Left cardiac atrium (tissue), 4 donors: Measurements from ENCODE around the gene FAM174C. TPM values are rescaled to one million over a fixed set of nuclear protein-coding genes. Genes with fewer than 3 reads are reported as not detected.

ENCODE experiments used
- ATAC-seq, 2 donors: fragments of 200-7000 bp; cut with Tn5 transposase; one replicate each; pipeline ENCODE4 v1.9.1; 2020; ENCODE audit warnings: mild to moderate bottlenecking in 2 of 2, moderate library complexity in 2 of 2
- DNase-seq: peaks from one replicate; pipeline ENCODE4 v3.0.0-alpha.2; 2020
- intact Hi-C, 2 donors: fragments of 100-400 bp; cut with DNase I; formaldehyde crosslinking; loops; one replicate each; pipeline versions ENCODE4 v1.14.1 to v1.15.1; 2022 to 2023
- total RNA-seq, 2 donors: library from RNA; stranded (reverse); fragmentation: NEBNext Ultra II Directional; extraction: Animal tissue kit (Norgen Biotek cat#: 25700); gene quantifications; one replicate each; pipeline ENCODE4 v1.2.1, GENCODE V29; 2021
- donor health status: DM: no; HTN: yes; CAD: no.
- donor health status: DM: no; HTN: yes; CAD: no; lungs with severe emphysema.
- donor health status: DM: yes; HTN: yes; CAD: no.
- donor health status: Dilated cardiomyopathy.

Gene FAM174C
- total RNA-seq, 2 donors from 2014 or later = 19.2 to 21.4 TPM

GRCh38 chr19:1279782-1280341 is 4.5 kb downstream of the FAM174C start:
- intact Hi-C loops = loop anchor here (10.0 kb wide), 4 partner anchors 65 to 175 kb away; partner anchors contain the start of genes APC2 (in 1 of the 2), DAZAP1 (in 1 of the 2) and GAMT (in 1 of the 2)
- ATAC-seq = peak; percentile 13 to 14
- DNase-seq = peak; percentile 85

GRCh38 chr19:1280636-1281568 is 5.6 kb downstream of the FAM174C start:
- no peak for DNase-seq
- no peak for ATAC-seq
- intact Hi-C loops = loop anchor here (10.0 kb wide), 3 partner anchors 64 to 174 kb away; partner anchors contain the start of gene APC2 (in 1 of the 2)

GRCh38 chr19:1281569-1282287 is 6.4 kb downstream of the FAM174C start:
- no peak for ATAC-seq
- no peak for DNase-seq
- intact Hi-C loops = loop anchor here (10.0 kb wide), 3 partner anchors 63 to 173 kb away; partner anchors contain the start of gene APC2 (in 1 of the 2)

GRCh38 chr19:1282588-1283206 is 7.4 kb downstream of the FAM174C start:
- ATAC-seq (no peak), DNase-seq (no peak)
- intact Hi-C loops = loop anchor here (10.0 kb wide), 3 partner anchors 62 to 172 kb away; partner anchors contain the start of gene APC2 (in 1 of the 2)

- ATAC-seq = no peak
- intact Hi-C loops = loop anchor here (10.0 kb wide), 3 partner anchors 61 to 171 kb away; partner anchors contain the start of gene APC2 (in 1 of the 2)
- DNase-seq = no peak
These were observed 8.0 kb downstream of the FAM174C start for GRCh38 chr19:1283207-1283916.

GRCh38 chr19:1283917-1284292 is 8.6 kb downstream of the FAM174C start:
- DNase-seq = no peak
- ATAC-seq = no peak
- intact Hi-C loops = loop anchor here (10.0 kb wide), 3 partner anchors 61 to 171 kb away; partner anchors contain the start of gene APC2 (in 1 of the 2)

- no peak for DNase-seq
- ATAC-seq = no peak
- intact Hi-C loops = loop anchor here (10.0 kb wide), 3 partner anchors 60 to 170 kb away; partner anchors contain the start of gene APC2 (in 1 of the 2)
These were observed 9.1 kb downstream of the FAM174C start for GRCh38 chr19:1284293-1284978.

- intact Hi-C loops = loop anchor here (10.0 kb wide), 3 partner anchors 60 to 170 kb away; partner anchors contain the start of gene APC2 (in 1 of the 2)
- no peak for ATAC-seq
- DNase-seq = no peak
These were observed 9.8 kb downstream of the FAM174C start for GRCh38 chr19:1284979-1285736.

- DNase-seq = no peak
- intact Hi-C loops = loop anchor here (10.0 kb wide), 3 partner anchors 59 to 169 kb away; partner anchors contain the start of gene APC2 (in 1 of the 2)
- ATAC-seq = no peak
These were observed 10.5 kb downstream of the FAM174C start, which contains the start of gene EFNA2 for GRCh38 chr19:1285737-1286360. TSS of gene EFNA2 (plus strand) at chr19:1285873. CDS start at chr19:1286169, 296 bp downstream.

GRCh38 chr19:1286487-1287353 is 11.4 kb downstream of the FAM174C start:
- ATAC-seq (no peak), DNase-seq (no peak)
- intact Hi-C loops = loop anchor here (10.0 kb wide), 3 partner anchors 58 to 168 kb away; partner anchors contain the start of gene APC2 (in 1 of the 2)

GRCh38 chr19:1287354-1288225 is 12.3 kb downstream of the FAM174C start:
- ATAC-seq (no peak), DNase-seq (no peak)
- intact Hi-C loops = loop anchor here (10.0 kb wide), 3 partner anchors 57 to 167 kb away; partner anchors contain the start of gene APC2 (in 1 of the 2)

- DNase-seq = no peak
- intact Hi-C loops = loop anchor here (10.0 kb wide), 3 partner anchors 57 to 167 kb away; partner anchors contain the start of gene APC2 (in 1 of the 2)
- no peak for ATAC-seq
These were observed 12.9 kb downstream of the FAM174C start for GRCh38 chr19:1288226-1288612.

- ATAC-seq (no peak), DNase-seq (no peak)
- intact Hi-C loops = loop anchor here (10.0 kb wide), 3 partner anchors 56 to 166 kb away; partner anchors contain the start of gene APC2 (in 1 of the 2)
These were observed 13.7 kb downstream of the FAM174C start for GRCh38 chr19:1288833-1289685.
